Glomerular visceral epithelial cell (primary cell): ENCODE data around the gene PON3.
A peak's percentile ranks its signal among the peaks of the same experiment; 100 is the strongest.

Source experiments
- DNase-seq: peaks from one replicate; pipeline ENCODE4 v3.0.0-alpha.2; 2016; ENCODE audit errors: extremely low spot score

Gene PON3

DNA sequence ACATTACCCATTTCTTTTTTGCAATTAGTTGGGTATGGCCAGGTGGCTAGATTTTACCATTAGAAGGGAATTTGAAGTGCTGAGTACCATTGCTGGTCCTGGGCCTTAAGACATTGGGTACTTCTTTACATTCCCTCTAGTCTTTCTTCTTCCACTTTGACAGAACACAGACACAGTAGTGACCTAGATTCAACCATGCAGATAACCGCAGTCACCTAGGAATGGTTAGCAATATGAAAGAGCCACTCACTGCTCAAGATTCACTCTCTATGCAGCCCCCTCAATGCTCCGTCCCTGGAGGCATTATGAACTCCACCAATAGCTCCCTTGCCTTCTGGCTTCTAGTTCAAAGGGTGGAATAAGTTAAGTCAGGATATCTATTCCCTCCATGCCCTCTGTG is 55.7 kb downstream of the PON3 start:
- DNase-seq = no peak

DNA sequence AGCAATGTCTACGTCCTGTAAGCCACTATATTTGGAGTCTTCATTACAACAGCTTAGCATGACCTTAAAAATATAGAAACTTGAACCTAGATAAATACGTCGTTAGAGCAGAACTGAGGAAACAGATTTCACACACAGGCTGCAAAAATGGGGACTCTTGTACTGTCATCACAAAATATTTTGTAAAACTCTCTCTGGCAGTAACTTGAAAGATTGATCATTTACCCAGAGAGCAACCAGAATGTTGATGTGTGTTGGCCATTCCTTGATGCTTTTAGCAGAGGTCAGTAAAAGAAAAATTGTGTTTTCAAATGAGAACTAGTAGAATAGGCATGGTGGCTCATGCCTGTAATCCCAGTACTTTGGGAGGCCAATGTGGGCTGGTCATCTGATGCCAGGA is 57.3 kb downstream of the PON3 start:
- no peak for DNase-seq

DNA sequence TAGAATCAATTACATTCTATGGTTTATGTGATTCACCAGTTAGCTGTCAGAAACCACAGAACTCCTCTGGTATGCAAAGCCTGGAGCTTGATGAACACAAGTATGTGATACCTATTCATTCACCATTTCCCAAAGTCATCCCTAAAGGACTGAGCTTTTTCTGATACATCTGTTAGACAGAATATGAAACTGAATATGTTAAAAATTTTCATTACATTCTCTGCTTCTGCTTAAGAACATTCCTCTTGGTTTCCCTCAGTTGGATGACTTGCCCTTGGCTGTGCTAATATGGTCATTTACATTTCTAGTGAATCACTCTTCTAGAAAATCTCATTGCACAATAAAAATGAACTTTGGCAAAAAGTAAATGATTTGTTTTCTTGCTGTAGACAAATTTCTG is 61.1 kb downstream of the PON3 start:
- DNase-seq = peak; percentile 64

DNA sequence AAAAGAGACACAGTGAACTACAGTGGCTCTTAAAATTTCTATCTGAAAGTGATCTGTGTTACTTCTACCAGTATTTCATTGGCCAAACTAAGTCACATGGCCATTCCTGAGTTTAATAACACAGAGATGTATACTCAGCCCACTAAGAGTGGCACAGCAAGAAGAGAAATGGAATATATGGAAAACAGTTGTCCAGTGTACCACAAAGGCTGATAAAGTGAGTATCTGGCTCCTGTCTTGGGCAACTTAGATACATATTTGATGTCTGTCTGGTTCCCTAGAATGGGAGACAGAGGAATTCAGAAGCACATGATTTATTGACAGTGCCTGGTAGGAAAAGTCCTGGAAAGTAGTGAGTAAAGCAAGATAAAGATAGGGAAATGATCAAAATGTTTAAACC is 61.7 kb downstream of the PON3 start:
- no peak for DNase-seq

DNA sequence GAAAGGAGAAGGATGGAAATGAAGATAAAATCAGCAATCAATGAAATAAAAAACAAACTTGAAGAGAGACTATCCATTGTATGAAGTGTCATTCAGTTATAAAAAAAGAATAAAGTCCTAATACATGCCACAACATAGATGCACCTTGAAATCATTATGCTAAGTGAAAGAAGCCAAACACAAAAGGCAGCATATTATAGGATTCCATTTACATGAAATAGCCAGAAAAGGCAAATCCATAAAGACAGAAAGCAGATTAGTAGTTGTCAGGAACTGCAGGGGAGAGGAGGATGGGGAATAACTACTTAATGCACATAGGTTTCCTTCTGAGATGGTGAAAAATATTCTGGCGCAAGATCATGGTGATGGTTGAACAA is 65.2 kb downstream of the PON3 start:
- no peak for DNase-seq

DNA sequence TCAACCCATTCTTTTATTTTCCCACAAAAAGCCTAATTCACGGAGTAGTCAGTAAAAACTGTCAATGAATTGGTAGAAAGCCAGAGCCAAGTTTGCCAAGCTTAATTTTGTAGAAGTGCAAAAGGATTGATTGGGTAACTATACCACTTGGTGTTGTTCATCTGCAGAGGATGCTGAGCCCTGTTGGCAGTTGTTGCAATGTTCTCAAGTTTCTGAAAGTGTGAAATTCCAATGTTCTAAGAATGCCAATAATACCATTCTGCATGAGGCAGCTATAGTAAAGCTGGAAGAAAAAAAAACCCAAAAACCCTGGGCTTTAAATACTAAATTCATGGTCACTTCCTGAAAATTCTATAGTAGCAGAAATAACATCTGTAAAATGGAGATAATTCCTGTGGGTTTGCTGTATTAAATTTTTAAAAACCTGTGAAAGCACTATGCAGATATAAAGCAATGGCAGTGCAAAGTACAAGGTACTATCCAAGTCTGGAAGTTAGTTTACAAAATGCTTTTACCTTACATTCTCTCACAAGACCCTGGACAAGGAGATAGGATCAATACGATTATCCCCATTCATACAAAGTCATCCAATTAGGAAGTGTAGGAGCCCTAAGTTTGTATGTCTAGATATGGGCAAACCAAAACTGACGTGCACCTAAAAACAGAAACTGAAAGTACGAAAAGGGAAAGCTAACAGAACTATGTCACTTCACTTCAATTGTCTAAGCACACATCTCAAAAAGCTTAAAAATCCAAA is 65.8 kb downstream of the PON3 start:
- DNase-seq = peak; percentile 15

DNA sequence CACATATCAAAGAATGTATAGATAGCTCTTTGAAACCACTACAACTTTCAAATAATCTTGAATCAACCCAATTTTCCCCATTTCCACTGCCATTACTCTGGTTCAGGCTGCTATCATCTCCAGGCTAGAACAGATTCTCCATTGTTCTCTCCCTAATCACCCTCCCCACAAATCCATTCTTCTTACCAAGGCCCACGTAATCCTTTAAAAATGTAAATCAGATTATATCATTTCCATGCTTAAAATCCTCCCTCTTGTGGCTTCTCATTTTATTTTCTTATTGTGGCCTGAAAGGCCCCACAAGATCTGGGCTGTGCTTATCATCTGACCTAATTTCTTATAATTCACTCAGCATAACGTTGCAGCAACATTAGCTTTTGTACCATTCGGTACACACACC is 68.8 kb downstream of the PON3 start:
- DNase-seq = no peak

DNA sequence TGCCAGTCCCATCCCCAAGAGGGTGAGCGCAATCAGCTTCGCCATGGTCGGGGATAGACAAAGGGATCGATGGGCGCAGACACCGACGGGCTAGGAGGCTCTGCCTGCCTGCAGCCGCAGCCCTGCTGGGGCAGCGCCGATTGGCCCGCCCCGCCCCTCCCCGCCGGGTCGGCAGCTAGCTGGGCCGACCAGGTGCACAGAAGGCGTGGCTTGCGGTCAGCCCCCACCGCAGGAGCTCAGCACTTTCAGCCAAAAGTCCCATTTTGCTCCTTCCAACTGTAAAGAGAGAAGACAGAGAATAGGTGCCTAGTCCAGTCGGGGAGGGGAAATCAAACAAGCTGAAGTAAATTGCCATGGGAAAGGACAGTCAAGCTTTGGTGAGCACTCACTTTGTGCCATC is 71.7 kb downstream of the PON3 start, which contains the start of gene PON1:
TSS of gene PON1 (minus strand) at position 102 of the 400 bp plus-strand sequence. CDS start at position 45, 57 bp downstream.
- no peak for DNase-seq

DNA sequence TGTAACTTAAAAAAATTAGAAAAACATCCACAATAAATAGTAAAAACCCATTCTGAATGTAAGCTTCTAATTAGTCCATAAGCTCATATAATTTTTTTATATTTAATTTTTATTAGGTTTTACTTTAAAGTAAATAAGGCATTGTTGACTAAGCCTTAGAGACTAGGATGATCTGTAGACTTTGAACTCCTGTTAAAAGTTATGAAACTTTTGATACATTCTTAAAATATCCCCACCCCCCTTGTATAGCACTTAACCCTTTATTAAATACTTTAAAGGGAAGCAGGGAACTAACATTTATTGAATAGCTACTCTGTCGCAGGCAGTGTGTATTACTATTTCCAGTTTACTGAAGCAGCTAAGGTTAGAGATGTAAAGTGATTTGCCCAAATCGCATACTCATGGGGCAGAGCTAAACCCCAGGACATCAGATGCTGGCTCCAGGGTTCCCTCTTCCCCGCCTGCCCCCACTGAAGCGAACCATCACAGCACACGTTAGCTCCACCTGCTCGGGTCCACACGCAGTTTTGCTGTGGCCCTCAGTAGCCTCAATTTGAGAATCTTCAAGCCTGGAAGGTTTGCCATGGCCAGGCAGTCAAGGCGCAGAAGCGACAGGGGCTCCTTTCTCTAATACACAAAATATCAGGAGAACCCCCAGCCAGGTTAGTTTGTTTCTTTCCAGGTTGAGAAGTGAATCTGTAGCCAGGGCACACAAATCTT is 72.6 kb downstream of the PON3 start:
- no peak for DNase-seq

DNA sequence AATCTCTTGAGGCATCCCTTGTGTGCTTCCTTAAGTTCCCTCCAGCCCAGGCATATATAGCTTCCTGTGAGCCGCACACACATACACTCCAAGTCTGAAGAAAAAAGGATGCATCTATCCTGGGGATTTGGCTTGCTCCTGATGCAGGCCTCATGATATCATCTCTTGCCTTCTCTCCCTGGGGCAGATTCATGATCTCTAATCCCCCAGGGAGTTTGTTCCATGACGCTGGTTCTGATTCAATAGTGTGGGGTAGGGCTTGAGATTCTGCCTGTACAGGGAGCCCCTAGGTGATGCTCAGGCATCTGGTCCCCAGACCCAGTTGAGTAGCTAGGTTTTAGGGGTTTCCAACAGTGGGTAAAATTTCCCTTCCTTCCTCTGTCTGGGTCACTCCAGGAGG is 73.3 kb downstream of the PON3 start:
- DNase-seq = no peak

DNA sequence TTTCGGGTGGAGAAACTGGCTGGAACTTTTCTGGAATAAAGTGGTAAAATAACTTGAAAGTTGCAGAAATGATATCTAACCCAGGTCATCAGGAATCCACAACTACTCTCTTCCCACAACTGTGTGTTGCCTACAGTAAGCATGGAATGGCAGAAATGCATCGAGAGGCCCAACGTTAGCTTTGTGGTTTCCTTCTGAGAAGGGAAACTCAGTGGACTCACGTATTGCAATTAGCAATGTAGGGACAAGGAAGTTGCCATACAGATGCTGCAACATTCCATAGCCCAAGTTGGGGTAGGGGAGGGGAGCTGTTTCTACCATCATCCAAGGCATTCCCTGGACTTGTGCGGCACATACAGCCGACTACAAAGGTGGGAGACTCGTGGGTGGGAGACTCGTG is 73.8 kb downstream of the PON3 start:
- no peak for DNase-seq

DNA sequence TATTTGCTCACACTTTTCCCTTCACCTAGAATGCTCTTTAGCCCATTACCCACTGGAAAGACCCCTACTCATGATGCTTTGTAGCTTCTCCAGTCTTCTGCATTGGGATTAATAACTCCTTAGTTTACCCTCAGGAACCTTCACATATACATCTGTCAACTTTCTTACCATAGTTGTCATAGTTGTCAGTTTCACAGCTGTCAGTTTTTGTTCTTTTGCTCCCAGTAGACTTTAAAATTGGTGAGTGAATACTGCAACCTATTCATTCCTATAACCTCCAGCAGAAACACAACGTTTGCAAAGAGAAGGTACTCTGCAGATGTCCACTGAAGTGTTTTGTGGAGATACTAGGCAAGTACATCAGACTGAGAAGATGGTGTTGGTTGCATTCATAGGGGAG is 74.5 kb downstream of the PON3 start:
- DNase-seq = no peak

DNA sequence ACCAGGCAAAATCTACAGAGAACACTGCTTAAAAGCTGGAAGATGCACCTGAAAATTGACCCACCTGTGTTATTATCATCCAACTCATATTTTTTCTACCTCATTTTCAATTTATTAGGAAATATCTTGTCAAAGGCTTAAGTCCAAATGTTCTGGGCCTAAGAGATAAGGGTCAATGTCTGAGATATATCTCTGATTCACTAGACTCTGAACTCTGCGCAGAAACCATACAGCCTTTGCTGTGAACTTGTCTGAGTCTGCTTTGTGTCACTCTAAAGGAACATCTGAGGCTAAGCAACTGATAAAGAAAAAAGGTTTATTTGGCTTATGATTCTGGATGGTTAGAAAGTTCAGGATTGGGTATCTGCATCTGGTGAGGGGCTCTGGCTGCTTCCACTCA is 75.5 kb downstream of the PON3 start:
- no peak for DNase-seq

DNA sequence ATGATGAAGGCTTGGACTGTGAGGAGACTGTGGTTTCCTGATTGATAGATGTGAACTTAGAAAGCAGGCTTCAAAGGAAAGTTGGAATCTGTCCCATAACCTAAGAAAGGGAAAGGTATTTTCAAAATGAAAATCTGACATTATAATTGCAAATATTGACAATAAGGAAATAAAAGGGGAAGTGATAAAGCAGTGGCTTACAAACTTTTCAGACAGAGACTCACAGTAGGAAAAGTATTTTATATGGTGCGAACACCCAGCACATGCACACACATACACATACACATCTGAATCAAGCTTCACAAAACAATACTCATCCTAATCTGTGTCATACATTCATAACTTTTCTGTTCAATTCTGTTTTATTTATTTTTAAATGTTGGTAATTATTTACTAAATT is 76.6 kb downstream of the PON3 start:
- DNase-seq = no peak

DNA sequence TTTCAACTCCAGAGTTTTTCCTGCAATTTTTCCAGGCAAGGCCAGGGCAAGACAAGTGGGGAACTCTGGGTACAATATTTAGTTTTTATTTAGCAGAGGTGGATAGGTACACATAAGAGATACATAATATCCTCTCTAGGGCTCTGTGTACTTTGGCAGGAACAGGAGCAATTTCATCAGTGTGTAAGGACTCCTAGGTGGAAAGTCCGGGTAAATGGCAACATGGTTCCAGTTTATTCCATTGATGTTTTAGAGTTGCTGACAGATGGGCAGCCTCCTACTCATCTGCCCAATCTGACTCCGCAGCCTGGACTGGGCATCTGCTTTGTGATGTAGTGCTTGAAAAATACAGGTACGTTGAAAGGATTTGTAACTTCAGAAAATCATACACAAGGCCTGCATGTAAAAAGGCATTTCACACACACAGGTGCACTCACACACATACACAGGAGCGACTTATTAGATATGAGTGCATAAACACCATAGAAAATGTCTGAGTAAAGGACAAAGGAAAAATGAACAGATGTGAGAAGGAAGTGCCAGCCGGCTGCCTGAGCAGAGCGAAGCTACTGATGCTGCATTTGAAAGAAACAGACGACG is 77.6 kb downstream of the PON3 start:
- no peak for DNase-seq

DNA sequence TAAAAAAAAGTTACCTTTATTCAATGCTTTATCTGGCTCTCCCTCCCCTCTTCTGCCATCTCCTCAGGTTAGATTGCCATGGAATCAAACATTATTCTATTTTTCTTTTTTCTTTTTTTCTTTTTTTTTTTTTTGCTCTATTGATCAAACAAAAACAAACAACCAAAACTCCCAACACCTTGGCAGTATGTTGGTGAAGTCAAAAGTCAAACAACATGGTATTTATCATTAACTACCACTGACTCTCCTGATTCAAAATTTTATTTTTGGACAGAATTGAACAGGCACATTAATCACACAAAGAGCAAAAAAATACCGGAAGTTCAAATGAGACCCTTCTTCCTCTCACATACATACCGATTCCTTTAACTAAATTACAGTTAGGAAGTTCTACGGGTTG is 78.2 kb downstream of the PON3 start:
- no peak for DNase-seq

DNA sequence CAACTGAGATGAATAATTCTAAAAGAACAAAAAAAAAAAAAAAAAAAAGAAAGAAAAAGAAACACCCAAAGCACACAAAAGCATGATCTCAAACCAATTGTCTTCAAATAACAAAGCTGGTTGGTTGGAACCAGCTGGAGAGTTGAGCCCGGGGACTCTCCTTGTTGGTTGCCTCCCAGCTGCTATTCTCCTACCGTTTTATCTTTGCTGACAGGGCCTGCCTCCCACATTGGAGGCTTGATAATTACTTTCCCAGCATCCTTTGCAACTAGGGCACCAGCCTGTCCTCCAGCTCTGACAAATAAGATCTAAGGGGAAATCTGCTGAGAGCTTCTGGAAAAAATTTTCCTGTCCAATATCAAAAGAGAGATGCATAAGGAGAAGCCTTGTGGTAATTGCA is 78.6 kb downstream of the PON3 start:
- no peak for DNase-seq

DNA sequence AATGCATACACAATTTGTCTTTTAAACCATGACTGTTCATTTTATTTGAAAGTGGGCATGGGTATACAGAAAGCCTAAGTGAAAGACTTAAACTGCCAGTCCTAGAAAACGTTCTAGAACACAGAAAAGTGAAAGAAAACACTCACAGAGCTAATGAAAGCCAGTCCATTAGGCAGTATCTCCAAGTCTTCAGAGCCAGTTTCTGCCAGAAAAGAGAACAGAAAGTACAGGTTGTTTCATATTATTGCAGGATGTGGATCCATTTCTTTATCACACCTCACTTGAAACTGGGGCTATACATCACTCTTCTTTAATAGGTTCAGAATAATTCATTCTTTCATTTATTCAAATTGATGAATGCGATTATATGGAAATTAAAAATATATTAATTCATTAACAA is 79.6 kb downstream of the PON3 start:
- no peak for DNase-seq

DNA sequence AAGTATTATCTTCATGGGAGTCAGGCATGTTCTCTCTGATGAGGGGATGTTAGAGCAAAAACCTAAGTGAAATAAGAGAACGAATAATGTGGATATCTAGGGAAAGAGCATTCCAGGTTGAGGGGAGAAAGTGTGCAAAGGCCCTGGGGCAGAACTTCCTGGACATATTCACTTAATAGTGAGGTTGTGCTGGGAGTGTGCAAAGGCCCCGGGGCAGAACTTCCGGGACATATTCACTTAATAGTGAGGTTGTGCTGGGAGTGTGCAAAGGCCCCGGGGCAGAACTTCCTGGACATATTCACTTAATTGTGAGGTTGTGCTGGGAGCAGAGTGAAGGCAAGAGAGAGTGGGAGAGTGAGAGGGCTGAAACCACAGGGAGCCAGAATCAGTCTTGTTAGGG is 83.6 kb downstream of the PON3 start:
- no peak for DNase-seq

DNA sequence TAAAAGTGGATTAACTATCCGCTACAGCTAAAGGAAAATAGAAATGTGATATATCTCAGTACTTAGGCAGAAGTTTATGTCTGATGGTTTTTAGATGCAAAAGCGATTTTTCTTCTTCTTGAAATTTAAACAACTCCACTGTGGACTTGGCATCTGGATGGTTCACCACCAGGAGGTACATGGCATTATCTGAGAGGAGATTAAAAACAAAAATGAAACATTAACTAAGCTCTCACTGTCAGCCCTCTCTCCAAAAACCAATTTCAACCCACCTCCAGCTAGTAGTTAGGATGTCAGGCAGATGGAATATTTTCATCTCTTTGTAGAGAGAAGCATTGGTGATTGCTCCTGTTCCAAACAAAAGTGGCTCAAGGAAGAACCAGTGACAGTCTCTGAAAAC is 84.8 kb downstream of the PON3 start:
- DNase-seq = no peak

DNA sequence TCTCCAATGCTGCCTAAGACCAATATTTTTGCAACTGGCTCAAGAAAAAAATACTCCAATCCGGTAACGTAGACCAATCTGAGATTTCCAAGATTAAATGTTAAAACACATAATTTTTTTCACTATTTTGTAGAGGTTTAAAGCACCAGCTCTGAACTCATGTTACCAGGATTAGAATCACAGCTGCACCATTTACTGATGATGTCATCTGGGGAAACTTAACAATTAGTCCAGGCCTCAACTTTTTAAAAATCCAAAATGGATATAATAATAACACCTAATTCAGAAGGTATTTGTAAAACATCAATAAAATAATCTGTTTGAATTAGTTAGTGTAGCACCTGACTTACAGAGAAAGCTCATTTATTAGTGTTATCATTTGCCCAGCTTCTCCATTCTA is 86.2 kb downstream of the PON3 start:
- no peak for DNase-seq
